ENCODE measurements around the gene FNBP1L. TPM values are rescaled to one million over a fixed set of nuclear protein-coding genes. Genes with fewer than 3 reads are reported as not detected.

The FNBP1L gene
- total RNA-seq, 1 donor from 2014 or later = 83.0 TPM

DNA sequence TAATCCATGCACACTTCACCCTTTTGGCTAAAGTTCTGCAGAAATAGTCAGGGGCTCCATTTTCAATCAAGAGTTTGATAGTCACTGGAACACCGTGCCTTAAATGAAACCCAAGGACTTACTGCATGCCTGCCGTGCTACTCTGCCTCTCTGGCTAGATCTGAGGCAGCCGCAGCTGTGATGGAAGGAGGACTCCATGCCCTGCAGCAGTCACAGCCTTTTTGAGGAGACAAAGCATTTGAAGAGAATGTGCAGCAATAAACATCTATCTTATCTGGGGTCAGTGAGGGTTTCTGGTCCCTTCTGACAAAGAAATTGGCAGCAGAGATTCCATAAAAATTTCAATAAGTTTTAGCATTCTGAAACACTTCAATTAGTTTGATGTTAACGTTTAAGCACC lies 155.7 kb downstream of the FNBP1L start:
- DNase-seq (ENCODE audit: extremely low read depth, low read depth, low spot score) = no peak

Other genes starting within 250 kb of the FNBP1L start
- 33.1 and 39.6 TPM in 2 replicates for gene DR1, start 102.2 kb upstream of the FNBP1L start, total RNA-seq
- gene BCAR3, start 233.7 kb downstream of the FNBP1L start, total RNA-seq = 46.9 and 52.2 TPM in 2 replicates

Data from glomerular endothelial cell (primary cell).